NCI-H2029 treated with DMSO at 0.1 percent for 48 hours (cell line): ENCODE measurements around the gene KIAA0319L.
"Not testable (repeated sequence)": the region's sequence is repeated elsewhere in the genome, so short reads cannot be mapped to it uniquely, and the experiment has no call there.

ENCODE experiments used
- DNase-seq: peaks from one replicate; lab custom pipeline; 2025; lab: John Stamatoyannopoulos, UW

Gene KIAA0319L

DNA sequence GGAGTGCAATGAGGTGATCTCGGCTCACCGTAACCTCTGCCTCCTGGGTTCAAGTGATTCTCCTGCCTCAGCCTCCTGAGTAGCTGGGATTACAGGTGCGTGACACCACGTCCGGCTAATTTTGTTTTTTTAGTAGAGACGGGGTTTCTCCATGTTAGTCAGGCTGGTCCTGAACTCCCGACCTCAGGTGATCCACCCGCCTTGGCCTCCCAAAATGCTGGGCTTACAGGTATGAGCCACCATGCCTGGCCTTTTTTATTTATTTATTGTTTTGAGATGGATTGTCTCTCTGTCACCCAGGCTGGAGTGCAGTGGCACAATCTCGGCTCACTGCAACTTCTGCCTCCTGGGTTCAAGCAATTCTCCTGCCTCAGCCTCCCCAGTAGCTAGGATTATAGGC is 24.4 kb upstream of the KIAA0319L start:
- DNase-seq = not testable (repeated sequence)

DNA sequence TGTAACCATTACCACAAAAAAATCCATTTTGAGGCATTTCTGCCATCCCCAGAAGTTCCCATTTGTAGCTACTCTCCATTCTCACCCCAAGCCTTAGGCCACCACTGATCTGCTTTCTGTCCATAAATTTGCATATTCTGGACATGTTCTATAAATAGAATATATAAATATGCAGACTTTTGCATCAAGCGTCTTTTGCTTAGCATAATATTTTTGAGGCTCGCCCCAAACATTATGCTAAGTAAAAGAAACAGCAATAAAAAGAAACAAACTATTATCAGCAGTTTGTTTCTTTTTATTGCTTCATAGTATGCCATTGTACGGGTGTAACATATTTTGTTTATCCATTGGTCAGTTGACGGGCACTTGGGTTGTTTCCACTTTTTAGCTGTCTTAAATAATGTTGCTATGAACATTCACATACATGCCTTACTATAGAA is 23.8 kb upstream of the KIAA0319L start:
- no peak for DNase-seq

DNA sequence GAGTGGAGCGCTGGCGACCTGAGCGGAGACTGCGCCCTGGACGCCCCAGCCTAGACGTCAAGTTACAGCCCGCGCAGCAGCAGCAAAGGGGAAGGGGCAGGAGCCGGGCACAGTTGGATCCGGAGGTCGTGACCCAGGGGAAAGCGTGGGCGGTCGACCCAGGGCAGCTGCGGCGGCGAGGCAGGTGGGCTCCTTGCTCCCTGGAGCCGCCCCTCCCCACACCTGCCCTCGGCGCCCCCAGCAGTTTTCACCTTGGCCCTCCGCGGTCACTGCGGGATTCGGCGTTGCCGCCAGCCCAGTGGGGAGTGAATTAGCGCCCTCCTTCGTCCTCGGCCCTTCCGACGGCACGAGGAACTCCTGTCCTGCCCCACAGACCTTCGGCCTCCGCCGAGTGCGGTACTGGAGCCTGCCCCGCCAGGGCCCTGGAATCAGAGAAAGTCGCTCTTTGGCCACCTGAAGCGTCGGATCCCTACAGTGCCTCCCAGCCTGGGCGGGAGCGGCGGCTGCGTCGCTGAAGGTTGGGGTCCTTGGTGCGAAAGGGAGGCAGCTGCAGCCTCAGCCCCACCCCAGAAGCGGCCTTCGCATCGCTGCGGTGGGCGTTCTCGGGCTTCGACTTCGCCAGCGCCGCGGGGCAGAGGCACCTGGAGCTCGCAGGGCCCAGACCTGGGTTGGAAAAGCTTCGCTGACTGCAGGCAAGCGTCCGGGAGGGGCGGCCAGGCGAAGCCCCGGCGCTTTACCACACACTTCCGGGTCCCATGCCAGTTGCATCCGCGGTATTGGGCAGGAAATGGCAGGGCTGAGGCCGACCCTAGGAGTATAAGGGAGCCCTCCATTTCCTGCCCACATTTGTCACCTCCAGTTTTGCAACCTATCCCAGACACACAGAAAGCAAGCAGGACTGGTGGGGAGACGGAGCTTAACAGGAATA is 20.1 kb upstream of the KIAA0319L start:
- no peak for DNase-seq

DNA sequence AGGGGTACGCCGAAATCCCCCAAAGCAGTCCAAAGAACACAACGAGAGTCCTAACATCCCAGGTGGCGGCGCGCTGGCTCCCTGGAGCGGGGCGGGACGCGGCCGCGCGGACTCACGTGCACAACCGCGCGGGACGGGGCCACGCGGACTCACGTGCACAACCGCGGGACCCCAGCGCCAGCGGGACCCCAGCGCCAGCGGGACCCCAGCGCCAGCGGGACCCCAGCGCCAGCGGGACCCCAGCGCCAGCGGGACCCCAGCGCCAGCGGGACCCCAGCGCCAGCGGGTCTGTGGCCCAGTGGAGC is 19.5 kb upstream of the KIAA0319L start:
- not testable (repeated sequence) for DNase-seq

DNA sequence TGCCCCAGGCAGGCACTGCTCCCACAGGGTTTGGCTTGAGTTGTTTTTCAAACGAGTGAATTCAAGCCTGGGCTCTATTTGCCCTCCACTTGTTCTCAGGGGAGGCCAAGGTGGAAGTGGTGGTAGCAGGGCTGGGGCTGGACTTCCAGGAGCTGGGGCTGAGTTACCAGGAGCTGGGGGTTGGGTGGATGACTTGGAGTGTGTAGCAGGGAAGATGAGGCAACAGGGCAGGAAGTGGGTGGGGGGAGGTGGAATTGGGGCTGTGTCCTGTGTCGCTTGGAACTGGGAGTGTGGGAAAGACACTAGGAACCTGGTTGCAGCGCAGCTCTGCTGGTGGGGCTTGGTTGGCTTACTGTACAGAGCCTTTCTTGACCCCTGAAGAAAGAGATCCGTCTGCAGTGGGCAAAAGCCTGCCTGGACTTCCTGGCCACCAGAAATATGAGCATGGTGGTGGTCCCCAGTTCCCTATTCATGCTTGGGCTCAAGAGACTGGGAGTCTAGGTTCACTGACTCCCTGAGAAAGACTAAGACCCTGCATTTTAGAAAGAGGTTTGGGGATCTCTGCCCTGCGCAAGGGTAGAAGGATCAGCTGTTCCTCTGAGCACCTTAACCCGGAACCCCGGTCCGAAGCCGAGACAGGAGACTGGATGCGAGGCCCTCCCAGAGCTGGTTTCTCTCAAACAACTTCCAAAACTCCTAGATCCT is 19.0 kb upstream of the KIAA0319L start:
- DNase-seq = no peak

DNA sequence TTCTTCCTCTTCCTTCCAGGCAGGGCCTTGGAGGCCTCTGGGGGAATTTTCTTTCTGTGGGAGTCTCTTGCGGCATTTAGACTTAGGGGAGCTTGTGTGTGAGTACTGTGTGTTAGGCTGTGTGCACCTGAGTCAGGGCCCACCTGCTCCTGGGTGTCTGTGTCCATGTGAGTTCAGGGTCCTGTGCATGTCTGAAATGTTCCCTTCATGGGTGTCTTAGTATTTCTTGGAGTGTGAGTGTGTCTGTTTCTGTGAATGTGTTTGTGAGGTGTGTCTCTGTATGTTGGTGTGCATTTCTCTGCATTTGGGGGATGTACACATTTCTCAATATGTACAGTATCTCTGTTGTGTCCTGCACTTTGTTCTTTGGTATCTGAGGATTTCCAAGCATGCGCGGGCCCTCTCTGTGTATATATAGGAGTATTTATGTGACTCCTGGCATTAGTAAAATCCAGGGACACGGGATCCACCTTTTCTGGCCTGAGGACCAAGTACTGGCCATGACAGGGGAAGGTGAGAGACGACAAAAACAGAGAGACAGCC is 18.3 kb upstream of the KIAA0319L start:
- DNase-seq = no peak

DNA sequence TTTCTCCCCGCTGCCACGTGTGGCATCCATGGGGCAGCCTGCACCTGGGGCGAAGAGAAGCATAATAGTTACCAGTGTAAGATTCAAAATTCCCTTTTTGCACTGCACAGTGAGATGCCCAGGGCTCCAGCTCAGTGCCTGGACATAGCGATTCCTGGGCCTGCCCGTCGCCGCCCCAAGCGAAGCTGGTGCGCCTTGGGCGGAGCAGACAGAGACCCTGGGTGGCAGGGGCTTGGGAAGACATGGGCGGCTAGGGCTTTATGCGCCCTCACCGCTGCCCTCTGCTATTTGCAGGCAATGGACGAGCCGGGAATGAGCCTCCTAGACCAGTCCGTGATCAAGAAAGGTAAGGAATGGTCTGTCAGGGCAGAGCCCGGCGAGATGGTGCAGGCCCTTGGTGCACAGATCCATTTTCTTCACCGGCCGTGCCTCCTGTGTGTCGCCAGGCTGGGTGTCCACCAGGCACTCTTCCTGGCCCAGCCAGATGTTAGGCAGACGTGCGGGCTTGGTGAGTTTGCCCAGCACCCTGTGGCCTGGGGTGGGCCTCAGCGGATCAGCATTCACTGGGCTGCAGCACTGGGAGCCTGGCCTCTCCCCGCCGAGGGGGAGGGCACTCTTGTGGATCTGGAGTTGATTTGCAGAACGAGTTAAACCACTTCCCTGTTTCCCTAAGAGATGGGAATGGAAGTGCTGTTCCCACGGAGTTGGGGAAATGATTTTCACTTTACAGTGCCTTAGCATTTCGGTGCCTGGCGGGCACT is 17.6 kb upstream of the KIAA0319L start:
- DNase-seq = no peak

DNA sequence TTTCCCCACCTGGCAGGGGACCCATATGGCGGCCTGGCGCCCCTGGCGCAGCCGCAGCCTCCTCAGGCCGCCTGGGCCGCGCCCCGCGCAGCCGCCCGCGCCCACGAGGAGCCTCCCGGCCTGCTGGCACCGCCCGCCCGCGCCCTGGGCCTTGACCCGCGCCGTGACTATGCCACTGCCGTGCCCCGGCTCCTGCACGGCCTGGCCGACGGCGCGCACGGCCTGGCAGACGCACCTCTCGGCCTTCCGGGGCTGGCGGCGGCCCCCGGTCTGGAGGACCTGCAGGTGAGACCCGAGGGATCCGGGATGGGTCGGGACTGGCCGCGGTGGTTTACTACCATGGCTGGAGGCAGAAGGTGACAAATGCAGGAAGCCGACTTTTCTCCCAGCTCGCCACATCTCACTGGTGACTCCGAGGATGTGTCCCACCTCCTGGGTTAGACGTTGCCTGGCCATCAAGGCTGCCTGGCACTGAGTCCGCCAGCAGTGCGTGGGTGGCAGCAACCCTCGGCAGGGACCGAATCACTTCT is 17.0 kb upstream of the KIAA0319L start:
- DNase-seq = no peak

DNA sequence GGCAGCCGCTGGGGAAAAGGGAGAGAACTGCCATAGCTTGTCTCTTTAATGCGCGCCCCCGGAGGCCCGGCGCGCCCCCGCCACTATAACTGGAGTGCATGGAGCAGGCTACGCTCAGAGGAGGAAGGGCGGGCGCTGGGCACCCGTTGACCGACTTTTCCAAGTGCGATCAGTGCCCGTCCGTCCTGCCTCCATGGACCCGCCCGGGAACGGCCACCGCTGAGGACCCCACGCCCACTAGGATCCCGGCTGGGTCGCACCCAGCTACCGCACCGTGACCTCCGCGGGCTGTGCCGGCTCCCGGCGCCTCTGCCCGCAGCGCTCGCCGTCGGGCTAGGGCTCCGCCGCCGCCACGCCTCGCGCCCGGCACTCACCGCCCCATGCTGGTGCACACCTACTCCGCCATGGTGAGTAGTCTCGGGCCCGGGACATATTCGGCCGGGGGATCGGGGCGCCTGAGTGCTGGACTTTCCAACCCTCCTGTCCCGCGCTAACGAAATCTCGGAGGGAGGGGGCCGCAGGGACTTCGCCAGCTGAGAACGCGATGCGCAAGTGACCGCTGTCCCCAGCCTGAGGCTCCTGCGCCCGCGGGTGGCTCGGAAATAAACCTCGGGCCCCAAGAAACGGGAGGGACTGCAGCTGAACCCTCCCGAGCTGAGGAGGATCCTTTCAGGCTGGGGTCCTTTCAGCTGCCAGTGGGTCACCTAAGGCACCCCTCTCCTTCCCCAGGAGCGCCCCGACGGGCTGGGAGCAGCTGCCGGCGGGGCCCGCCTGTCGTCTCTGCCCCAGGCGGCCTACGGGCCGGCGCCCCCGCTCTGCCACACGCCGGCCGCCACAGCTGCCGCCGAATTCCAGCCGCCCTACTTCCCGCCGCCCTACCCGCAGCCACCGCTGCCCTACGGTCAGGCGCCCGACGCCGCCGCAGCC is 16.3 kb upstream of the KIAA0319L start, which contains the start of gene TFAP2E:
TSS of gene TFAP2E (plus strand) at position 117 of the 927 bp plus-strand sequence. CDS start at position 381, 264 bp downstream.
- no peak for DNase-seq

DNA sequence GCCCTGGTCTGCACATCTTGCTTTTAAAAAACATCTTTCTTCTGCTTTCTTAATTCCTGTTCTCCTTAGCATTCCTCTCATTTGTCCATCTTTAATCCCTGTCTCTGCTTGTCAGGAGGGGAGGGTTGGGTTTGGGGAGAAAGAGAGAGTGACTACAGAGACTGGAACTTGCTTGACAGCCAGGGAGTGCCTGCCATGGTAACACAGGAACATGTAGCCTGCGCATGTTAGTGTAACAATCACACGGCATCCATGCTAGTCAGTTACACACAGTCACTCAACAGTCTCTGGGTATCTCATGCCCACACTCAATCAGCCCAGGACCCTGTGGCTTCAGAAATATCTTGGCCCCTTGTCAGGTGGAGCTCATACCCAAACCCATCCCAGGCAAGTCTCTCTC is 15.1 kb upstream of the KIAA0319L start:
- DNase-seq = no peak

DNA sequence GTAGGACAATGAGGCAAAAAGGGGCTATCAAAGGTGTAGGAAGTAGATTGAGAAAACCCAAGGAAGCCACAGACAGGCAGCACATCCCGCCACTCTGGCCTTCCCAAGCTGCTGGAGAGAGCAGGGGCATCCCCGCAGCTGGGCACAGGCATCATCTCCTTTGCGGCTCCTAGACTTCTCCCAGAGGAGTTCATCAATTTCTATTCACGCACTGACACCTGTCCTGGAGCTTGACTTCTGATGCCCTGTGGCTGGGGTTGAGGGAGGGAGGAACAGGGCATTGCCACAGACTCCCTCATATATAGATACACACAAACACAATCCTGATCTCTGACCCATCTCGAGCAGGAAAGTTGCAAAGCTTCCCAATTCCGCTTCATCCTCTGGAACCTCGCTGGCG is 14.1 kb upstream of the KIAA0319L start:
- no peak for DNase-seq

DNA sequence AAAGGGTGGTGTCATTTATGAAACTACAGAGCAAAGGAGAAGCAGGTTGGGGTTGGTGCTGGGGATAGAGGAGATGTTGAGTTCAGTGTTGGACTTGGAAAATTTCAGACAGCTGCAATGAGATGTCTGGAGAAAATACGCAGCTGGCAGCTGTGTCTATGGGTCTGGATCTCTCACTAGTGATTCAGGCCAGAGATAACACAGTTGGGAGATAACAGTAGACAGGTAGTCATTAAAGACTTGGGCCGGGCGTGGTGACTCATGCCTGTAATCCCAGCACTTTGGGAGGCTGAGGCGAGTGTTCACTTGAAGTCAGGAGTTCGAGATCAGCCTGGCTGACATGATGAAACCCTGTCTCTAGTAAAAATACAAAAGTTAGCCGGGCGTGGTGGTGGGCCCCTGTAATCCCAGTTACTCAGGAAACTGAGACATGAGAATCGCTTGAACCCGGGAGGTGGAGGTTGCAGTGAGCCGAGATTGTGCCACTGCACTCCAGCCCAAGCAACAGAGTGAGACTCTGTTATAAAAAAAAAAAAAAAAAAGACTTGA is 13.5 kb upstream of the KIAA0319L start:
- DNase-seq = no peak

DNA sequence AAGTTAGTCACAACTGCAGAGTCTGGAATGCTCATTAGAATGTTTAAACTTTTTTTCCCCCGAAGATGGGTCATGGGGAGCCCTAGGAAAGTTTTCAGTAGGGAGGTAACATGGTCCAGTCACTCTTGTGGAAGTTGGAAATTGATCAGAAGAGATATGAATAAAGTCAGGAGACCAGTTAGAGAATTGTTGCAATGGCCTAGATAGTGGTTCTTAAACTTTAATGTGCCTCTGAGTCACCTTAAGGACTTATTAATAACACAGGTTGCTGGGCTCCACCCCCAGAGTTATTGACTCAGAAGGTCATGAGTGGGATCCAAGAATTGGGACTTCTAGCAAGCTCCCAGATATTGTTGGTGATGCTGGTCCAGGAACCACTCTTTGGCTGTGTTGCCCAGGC is 12.7 kb upstream of the KIAA0319L start:
- DNase-seq = no peak

DNA sequence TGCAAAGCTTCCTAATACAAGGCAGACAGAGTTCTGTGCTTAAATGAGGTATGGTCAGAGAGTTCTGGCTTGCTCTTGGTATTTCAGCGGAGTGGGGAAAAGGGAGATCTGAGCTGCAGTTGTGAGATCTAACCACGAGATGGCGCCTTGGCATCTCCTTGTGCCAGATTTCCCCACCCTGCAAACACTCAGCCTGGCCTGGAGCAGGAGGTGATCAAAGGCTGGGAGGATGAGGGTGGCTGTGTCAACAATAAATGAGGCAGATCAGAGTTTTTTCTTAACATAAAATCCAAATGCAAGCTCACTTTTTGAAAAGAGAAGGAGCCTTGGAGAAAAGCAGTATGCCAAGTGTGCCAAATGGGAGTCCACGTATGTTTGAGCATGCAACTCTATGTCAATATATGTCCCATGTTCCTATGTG is 11.8 kb upstream of the KIAA0319L start:
- DNase-seq = peak; percentile 29

DNA sequence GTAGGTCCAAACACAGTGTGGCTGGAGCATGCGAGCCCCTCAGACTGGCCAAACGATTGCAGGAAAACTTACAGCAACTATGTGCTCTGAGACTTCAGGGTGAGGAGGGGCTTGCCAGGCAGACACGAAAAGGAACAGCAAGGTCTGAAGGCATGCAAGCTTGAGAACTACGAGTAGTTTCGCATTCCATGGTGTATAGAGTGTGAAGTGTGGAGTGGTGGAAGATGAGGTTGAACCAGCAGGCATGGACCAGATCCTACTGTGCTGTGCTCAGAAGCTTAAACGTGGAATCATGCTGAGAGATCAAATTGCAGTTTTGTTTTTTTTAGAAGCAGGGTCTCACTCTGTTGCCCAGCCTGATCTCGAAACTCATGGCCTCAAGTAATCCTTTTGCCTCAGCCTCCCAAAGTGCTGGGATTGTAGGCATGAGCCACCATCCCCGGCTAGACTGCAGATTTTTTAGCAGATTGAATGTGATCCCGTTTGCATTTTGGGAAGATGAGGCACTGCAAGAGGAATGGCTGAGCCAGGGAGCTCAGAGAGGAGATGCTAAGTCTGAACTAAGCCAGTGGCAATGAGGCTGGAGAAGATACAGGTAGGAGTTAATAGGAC is 10.8 kb upstream of the KIAA0319L start:
- DNase-seq = no peak

DNA sequence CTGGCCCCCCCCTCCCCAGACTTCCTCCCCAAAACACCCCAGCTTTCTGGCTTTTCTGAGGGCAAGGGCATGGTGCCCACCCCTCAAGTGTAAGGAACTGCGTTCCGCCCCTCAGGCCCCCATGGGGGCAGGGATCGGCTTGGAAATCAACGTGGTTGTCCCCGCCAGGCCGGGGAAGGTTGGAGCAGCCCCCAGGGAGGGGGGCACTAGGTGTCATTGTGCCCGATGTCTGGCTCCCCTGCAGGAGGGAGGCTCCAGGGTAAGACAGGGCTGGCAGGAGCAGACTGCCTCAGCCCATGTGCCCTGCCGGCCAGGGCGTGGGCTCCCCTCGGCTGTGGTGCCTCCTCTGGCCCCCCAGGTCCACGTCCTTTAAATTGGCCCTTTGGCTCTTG is 8.5 kb upstream of the KIAA0319L start:
- no peak for DNase-seq

DNA sequence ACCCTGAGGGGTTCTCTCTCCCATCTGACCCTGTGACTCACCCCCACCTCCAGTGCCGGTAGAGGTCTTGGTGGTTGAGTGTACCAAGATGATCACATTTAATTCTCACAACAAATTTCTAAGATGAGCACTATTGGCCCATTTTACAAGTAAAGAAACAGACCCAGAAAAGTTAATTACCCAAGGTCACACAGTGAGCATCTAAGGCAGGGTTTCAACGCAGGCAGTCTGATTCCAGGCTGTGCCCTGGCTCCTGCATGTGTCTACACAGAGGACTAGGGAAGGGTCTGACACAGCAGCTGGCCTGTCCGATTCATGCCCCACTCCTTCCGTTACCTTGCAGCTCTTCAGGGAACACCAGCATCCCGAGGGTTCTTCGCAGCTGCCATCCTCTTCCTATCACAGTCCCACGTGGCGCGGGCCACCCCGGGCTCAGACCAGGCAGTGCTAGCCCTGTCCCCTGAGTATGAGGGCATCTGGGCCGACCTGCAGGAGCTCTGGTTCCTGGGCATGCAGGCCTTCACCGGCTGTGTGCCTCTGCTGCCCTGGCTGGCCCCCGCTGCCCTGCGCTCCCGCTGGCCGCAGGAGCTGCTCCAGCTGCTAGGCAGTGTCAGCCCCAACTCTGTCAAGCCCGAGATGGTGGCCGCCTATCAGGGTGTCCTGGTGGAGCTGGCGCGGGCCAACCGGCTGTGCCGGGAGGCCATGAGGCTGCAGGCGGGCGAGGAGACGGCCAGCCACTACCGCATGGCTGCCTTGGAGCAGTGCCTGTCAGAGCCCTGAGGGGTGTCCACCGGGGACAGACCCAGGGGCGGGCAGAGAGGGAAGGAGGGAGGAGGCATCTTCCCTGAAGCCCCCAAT is 7.9 kb upstream of the KIAA0319L start:
- no peak for DNase-seq

DNA sequence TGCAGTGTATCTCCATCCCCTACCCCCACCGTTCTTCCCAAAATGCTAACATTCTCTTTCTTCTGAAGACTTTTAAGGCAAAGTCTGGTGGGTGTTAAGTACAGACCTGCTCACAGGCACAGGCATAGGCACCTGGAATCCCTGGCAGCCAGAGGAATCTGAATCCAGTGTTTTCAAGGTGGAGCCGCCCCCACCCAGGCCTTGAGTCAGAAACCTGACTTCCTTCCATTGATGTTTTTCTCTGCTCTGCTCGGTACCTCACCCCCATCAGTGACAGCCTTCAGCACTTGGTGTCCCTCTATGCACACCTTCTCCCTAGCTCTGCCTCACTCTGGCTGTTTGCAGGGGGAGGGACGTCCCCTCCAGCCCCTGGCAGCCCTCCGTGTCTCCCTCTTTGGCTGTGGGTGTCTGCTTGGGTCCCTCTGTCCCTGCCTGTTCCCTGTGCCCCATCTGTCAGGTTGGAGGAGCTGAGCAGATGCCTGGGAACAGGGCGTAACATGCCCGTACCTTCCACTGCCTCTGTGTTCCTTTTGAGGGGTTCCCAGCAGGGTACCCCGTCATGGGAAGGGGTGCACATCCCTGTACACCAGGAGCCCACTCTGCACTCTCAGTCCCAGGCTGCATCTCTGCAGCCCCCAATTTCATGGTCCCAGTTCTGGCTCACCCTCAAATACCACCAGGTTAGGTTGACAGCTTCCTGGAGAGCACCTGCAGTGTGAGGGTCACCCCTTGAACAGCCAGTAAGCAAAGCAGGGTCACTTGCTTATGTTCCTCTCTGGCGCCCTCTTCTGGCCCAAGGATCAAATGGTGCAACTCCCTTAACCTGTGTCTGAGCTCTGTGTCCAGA is 7.1 kb upstream of the KIAA0319L start:
- DNase-seq = no peak
